SK-N-MC (cell line): Measurements from ENCODE around the gene PSMD9.

ENCODE experiments used
- EZH2 ChIP-seq: fragments of 200-600 bp; sonication (generic); IDR thresholded peaks from one replicate; pipeline ENCODE4 v1.6.1; 2017; ENCODE audit warnings: antibody characterized with exemption
- POLR2AphosphoS5 ChIP-seq: IDR thresholded peaks from 2 replicates; pipeline ENCODE4 v1.6.1; 2012; ENCODE audit warnings: mild to moderate bottlenecking, low read depth, low read length, borderline replicate concordance

DNA sequence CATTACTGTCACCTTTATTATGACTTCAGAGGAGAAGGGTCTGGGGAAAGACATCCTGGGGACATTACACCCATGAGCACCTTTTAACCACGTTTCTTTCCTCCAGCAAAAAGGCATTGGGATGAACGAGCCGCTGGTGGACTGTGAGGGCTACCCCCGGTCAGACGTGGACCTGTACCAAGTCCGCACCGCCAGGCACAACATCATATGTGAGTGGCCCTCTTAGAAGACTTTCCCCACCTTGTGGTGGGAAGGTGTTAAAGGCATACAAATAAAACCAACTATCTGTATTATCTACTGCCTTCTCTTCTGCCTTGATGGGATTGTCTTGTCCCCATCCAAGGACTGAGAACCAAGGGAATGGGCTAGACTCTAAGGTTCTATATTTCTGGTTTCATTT is 6.0 kb downstream of the PSMD9 start:
- no peak for TF ChIP-seq EZH2
- no peak for TF ChIP-seq POLR2AphosphoS5
